Uterus (tissue), 4 donors: ENCODE data around the gene ABCG5. TPM values are rescaled to one million over a fixed set of nuclear protein-coding genes. Genes with fewer than 3 reads are reported as not detected.

ENCODE experiments used
- DNase-seq, 2 donors: peaks; one replicate each; pipeline ENCODE4 v3.0.0-alpha.2; 2019 to 2020
- H3K27ac ChIP-seq, 2 donors: fragments of 200-600 bp; sonication (generic); 1 replicate in 1 of 2; 2 replicates in 1 of 2; pipeline ENCODE4 v1.5.1; 2016 to 2018
- H3K27me3 ChIP-seq, 2 donors: fragments of 200-600 bp; sonication (generic); one replicate each; pipeline ENCODE4 v1.5.1; 2018 to 2019; ENCODE audit warnings: control low read depth in 1 of 2
- H3K36me3 ChIP-seq, 2 donors: fragments of 200-600 bp; sonication (generic); one replicate each; pipeline ENCODE4 v1.5.1; 2019; ENCODE audit warnings: control low read depth in 1 of 2
- H3K4me1 ChIP-seq, 2 donors: fragments of 200-600 bp; sonication (generic); one replicate each; pipeline ENCODE4 v1.5.1; 2018 to 2019; ENCODE audit warnings: control low read depth in 1 of 2
- H3K4me3 ChIP-seq, 2 donors: fragments of 200-600 bp; sonication (generic); 1 replicate in 1 of 2; 2 replicates in 1 of 2; pipeline ENCODE4 v1.5.1; 2018 to 2019; ENCODE audit warnings: mild to moderate bottlenecking in 1 of 2
- H3K9me3 ChIP-seq, 2 donors: fragments of 200-600 bp; sonication (generic); one replicate each; pipeline ENCODE4 v1.5.1; 2019; ENCODE audit warnings: control low read depth in 1 of 2
- POLR2A ChIP-seq, 2 donors: fragments of 450-650 bp; IDR thresholded peaks; one replicate each; pipeline ENCODE4 v1.6.1; 2016; ENCODE audit warnings: antibody characterized with exemption in 2 of 2, mild to moderate bottlenecking in 1 of 2, moderate library complexity in 1 of 2
- intact Hi-C: fragments of 100-400 bp; cut with DNase I; formaldehyde crosslinking; loops from one replicate; pipeline ENCODE4 v1.15.1; 2023; ENCODE audit warnings: low total_unique reads
- total RNA-seq, 4 donors: library from RNA; depleted of rRNA in 3 of 4; stranded (reverse); fragments of >200 nt in 3 of 4; gene quantifications; one replicate each; pipeline versions ENCODE4 v1.1.0 to v1.2.4, GENCODE V29; 2014 to 2023
- TF ChIP-seq, protein P1 (sequence below), 4 experiments: fragments of 200-600 bp in 2 of 4; fragments of 450-650 bp in 2 of 4; sonication (generic) in 2 of 4; IDR thresholded peaks; one replicate each; pipeline ENCODE4 v1.5.1; 2016 to 2019; ENCODE audit warnings: antibody characterized with exemption in 4 of 4, mild to moderate bottlenecking in 2 of 4, moderate library complexity in 1 of 4
- donor health status: DM: yes; HTN: yes; CAD: no.

ABCG5 gene
- total RNA-seq, 4 donors from 2014 or later, result not detected

DNA sequence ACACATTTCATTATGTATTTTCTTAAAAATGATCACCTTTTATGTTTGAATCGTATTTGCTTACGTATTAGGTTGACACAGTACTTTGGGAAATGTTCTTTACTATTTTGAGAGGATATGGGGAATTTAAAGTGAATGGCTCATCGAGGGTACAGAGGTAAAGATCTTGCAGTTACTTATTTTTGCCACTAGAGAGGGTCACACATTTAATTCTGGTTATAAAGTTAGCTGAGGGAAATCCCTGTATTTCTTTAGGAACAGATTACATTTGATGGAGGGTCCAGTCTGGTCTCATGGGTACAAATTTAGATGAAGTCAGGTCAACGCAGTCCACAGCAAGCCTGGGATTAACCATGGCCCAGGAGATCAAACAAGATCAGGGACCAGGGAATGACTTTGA lies 40.3 kb downstream of the ABCG5 start:
- intact Hi-C loops, result no loop called here
- no peaks in the 10 kb centered on the region for H3K4me1 ChIP-seq
- H3K36me3 ChIP-seq, result no peaks in the 10 kb centered on the region
- no peak overlapping the region for H3K27ac ChIP-seq
- no peaks in the 10 kb centered on the region for H3K9me3 ChIP-seq
- no peak for DNase-seq
- H3K4me3 ChIP-seq, result no peak overlapping the region
- TF ChIP-seq POLR2A (IDR thresholded peaks at IDR 0.05), result no peak
- TF ChIP-seq, protein P1, sequence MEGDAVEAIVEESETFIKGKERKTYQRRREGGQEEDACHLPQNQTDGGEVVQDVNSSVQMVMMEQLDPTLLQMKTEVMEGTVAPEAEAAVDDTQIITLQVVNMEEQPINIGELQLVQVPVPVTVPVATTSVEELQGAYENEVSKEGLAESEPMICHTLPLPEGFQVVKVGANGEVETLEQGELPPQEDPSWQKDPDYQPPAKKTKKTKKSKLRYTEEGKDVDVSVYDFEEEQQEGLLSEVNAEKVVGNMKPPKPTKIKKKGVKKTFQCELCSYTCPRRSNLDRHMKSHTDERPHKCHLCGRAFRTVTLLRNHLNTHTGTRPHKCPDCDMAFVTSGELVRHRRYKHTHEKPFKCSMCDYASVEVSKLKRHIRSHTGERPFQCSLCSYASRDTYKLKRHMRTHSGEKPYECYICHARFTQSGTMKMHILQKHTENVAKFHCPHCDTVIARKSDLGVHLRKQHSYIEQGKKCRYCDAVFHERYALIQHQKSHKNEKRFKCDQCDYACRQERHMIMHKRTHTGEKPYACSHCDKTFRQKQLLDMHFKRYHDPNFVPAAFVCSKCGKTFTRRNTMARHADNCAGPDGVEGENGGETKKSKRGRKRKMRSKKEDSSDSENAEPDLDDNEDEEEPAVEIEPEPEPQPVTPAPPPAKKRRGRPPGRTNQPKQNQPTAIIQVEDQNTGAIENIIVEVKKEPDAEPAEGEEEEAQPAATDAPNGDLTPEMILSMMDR (IDR thresholded peaks at IDR 0.05), result no peak
- H3K27me3 ChIP-seq, result no peaks in the 10 kb centered on the region

DNA sequence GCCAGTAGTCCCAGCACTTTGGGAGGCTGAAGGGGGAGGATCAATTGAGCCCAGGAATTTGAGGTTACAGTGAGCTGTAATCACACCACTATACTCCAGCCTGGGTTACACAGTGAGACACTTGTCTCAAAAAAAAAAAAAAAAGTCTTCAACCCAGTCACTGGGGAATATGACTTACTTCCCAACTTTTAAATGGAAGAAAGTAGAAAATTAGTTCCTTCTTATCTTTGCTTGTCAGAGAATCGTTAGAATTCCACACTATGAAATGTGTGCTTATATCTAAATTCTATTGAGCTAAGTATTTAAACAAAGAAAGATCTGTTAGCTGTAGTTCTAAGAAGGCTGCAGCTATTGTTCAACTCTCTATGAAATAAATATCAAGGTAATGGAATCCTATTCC lies 42.4 kb downstream of the ABCG5 start:
- Histone ChIP-seq H3K36me3 (no peaks in the 10 kb centered on the region), H3K9me3 (no peaks in the 10 kb centered on the region), H3K27me3 (no peaks in the 10 kb centered on the region), H3K27ac (no peak overlapping the region), H3K4me3 (no peak overlapping the region), H3K4me1 (no peaks in the 10 kb centered on the region)
- TF ChIP-seq, protein P1 (IDR thresholded peaks at IDR 0.05), result no peak
- TF ChIP-seq POLR2A (IDR thresholded peaks at IDR 0.05), result no peak
- DNase-seq, result no peak
- intact Hi-C loops, result no loop called here

DNA sequence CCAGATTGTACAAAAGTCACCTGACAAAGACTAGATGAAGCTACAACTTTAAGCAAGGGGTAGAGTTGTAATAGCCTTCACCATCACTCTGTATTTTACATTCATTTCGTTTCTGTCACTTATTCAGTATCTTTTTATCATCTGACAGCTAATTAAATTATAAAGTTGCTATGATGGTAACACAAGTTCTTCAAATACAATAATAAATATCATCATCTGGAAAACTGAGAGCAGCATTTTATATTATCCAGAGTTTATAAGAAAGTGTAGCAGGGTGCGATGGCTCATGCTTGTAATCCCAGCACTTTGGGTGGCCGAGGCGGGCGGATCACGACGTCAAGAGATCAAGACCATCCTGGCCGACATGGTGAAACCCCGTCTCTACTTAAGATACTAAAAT lies 43.7 kb downstream of the ABCG5 start:
- H3K4me1 ChIP-seq, result no peaks in the 10 kb centered on the region
- no peak for DNase-seq
- H3K9me3 ChIP-seq, result no peaks in the 10 kb centered on the region
- H3K27me3 ChIP-seq, result no peaks in the 10 kb centered on the region
- intact Hi-C loops, result no loop called here
- TF ChIP-seq, protein P1 (IDR thresholded peaks at IDR 0.05), result no peak
- TF ChIP-seq POLR2A (IDR thresholded peaks at IDR 0.05), result no peak
- no peak overlapping the region for H3K4me3 ChIP-seq
- no peak overlapping the region for H3K27ac ChIP-seq
- no peaks in the 10 kb centered on the region for H3K36me3 ChIP-seq

DNA sequence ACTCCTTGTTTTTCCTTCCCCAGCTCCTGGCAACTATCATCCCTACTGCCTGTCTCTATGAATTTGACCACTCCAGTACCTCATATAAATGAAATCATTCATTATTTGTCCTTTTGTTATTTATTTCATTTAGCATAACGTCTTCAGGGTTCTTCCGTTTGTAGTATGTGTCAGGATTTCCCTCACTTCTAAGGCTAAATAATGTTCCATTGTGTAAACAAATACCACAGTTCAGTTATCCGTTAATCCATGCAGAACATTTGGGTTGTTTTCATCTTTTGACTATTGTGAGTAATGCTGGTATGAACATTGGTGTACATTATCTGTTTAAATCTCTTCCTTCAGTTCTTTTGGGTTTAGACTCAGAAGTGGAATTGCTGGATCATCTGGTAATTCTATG lies 46.0 kb downstream of the ABCG5 start:
- Histone ChIP-seq H3K27ac (no peak overlapping the region), H3K27me3 (no peaks in the 10 kb centered on the region), H3K9me3 (no peaks in the 10 kb centered on the region), H3K4me1 (peaks cover 0 to 8% of the 10 kb centered on the region in 2 donors), H3K36me3 (no peaks in the 10 kb centered on the region), H3K4me3 (no peak overlapping the region)
- TF ChIP-seq POLR2A (IDR thresholded peaks at IDR 0.05), result no peak
- intact Hi-C loops, result no loop called here
- DNase-seq, result no peak

DNA sequence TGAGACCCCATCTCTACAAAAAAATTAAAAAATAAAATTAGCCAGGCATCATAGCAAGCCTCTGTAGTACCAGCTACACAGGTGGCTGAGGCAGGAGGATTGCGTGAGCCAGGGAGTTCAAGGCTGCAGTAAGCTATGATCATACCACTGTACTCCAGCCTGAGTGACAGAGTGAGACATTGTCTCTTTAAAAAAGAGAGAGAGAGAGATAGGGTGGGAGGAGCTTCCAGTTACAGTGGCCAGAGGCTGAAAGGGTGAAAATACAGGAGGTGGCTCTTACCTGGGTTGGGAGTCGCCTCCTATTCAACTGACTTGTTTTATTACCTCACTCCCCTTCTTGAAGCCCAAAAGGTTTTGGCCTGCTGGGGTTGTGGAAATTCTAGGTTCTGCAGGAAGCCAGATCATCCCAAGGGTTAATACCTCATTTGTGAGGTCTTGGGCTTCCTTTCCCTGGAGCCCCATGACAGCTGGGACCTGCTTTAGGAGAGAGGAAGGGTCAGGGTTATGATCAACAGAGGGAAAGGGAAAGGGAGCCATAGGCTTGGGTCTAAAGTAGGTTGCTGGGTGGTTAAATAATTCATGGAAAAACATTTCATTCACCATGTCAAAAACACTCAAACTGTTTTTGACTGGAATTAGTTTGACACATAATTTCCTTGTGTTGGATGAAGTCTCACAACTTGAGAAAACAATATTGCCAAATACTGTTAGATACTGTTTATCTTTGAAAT lies 47.4 kb downstream of the ABCG5 start:
- TF ChIP-seq, protein P1 (IDR thresholded peaks at IDR 0.05), result no peak
- TF ChIP-seq POLR2A (IDR thresholded peaks at IDR 0.05), result no peak
- Histone ChIP-seq H3K9me3 (no peaks in the 10 kb centered on the region), H3K27me3 (no peaks in the 10 kb centered on the region), H3K36me3 (no peaks in the 10 kb centered on the region), H3K4me1 (peaks cover 0 to 8% of the 10 kb centered on the region in 2 donors), H3K27ac (peak overlapping the region; percentile 72 to 79), H3K4me3 (no peak overlapping the region)
- intact Hi-C loops, result no loop called here
- DNase-seq, result no peak
